NCI-H526 (cell line): ENCODE results near the gene BASP1.

Experiments
- DNase-seq, 2 experiments: peaks; one replicate each; lab custom pipeline; 2025; lab: John Stamatoyannopoulos, UW

Gene BASP1, protein sequence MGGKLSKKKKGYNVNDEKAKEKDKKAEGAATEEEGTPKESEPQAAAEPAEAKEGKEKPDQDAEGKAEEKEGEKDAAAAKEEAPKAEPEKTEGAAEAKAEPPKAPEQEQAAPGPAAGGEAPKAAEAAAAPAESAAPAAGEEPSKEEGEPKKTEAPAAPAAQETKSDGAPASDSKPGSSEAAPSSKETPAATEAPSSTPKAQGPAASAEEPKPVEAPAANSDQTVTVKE

DNA sequence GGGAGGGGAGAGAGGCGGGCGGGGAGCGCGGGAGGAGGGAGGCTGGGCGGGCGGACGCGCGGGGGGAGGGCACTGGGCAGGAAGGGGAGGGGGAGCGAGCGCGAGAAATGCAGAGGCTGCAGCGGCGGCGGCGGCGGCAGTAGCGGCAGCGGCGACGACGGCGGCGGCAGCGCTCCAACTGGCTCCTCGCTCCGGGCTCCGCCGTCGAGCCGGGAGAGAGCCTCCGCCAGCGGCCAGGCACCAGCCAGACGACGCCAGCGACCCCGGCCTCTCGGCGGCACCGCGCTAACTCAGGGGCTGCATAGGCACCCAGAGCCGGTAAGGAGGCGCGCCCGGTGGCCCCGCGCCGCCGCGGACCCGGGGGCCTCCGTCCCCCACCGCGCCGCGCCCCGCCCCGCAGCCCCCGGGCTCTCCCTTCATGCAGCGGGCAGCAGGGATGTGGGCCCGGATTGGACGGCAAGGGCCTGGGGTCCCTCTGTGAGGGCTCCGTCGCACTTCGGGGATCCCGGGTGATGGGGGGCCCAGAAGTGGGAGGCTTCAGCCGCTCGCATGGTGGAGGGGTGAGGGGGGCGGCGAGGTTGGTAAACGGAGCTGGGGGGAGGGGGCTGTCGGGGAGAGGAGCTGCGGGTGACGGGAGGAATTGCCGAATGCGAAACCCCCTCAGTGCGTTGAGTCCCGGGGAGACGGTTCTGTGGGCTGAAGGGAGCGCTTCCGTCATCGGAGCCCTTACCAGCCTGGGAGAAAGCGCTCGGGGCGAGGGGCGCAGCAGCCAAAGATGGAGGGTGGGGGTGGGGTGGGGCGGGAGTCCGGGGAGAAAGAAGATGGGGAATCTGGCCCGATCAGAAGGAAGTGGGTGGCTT, at the start of gene BASP1:
TSS of gene BASP1 (plus strand) at position 139 of the 860 bp plus-strand sequence. CDS start 57,586 bp downstream, outside the sequence.
- peak; percentile 35 to 88 for DNase-seq

DNA sequence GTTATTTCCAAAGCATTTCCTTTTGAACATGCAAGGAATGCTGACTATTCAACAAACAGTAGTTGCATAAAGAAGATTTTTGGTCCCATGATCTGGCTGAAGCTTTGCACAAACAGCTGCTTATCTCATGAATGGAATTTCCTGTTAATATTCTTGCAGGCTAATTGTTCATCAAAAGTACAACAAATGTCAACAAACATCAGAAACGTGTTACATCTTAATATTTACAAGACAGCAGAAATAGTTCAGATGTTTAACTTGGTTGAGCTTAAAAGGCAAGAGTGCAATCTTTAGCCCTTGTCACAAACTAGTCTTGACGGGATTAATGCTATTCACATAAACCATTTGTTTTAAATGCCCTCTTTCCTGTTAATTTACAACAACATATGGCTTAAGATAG, 47.9 kb upstream of the BASP1 start:
- no peak for DNase-seq

DNA sequence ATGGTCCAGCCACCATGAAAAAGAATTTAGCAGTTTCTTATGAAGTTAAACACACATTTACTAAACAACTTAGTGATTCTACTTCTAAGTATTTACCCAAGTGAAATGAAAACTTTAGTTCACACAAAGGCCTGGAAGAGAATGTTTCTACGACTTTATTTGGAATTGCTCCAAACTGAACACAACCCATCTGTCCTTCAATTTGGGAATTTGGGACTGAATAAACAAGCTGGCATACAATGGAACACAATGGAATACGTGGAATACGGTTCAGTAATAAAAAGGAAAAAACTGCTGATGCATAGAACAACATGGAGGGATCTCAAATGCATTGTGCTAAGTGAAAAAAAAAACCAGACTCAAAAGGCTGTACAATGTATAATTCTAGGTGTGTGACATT, 44.6 kb upstream of the BASP1 start:
- no peak for DNase-seq

DNA sequence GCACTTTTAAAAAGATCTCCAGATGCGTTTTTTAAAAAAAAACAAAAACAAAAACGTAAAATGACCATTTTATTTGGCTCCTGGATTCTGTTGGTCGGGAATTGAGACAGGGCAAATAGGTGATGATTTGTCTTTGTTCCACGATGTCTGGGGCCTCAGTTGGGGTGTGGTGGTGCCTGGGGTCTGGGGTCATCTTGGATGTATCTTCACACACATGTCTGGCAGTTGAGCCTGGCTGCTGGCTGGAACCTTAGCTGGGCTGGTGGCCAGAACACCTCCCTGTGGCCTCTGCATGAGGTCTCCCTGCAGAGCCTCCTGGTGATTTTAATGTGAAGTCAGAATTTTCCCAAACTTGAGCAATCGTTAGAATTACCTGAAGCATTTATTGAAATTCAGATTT, 42.5 kb upstream of the BASP1 start:
- no peak for DNase-seq

DNA sequence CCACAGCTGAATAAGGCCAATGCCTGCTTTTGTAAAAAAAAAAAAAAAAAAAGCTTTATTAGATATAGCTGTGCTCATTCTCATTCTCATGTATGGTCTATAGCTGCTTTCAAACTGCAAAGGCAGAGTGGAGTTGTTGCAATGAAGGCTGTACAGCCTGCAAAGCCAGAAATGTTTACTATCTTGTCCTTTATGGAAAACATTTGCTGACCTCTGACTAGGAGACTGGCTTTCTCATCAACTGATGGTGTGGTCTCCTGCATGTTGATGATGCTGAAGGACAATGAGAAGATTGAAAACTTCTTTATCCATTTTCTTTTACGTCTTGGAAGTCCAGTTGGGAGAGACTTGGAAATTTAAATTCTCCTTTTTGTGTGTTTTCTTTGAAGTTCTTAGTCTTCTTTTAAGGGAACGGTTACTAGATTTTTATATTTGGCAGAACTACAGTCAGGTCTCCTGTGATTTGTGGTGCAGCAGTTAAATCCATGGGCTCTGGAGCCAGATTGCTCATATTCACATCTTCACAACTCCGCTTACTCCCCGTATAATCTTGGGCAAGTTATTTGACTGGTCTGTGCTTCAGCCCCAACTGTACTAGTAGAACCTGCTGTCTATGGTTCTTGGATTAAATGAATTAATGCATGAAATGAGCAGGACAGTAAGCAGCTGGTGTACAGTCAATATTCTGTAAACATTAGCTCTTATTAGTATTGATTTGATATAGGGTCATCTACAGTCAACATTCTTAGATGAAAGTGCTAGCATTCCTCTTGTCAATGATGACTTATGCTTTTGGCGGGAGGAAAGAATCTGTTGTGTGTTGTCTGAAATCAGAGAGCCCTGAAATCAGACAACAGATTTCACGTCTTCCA, 39.7 kb upstream of the BASP1 start:
- DNase-seq, result no peak

DNA sequence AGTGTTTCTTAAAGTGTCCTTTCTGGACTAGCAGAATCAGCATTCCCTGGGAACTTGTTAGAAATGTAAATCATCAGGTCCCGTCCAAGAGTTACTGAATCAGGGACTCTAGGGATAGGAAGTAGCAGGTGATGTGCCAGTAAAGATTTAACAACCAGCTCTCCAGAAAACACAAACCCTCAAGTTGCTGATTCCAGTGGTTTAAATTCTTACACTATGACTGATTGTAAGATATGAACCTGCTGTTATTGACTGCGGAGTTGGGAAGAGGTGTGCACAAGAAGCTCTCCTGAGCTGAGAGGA, 39.1 kb upstream of the BASP1 start:
- DNase-seq, result no peak

DNA sequence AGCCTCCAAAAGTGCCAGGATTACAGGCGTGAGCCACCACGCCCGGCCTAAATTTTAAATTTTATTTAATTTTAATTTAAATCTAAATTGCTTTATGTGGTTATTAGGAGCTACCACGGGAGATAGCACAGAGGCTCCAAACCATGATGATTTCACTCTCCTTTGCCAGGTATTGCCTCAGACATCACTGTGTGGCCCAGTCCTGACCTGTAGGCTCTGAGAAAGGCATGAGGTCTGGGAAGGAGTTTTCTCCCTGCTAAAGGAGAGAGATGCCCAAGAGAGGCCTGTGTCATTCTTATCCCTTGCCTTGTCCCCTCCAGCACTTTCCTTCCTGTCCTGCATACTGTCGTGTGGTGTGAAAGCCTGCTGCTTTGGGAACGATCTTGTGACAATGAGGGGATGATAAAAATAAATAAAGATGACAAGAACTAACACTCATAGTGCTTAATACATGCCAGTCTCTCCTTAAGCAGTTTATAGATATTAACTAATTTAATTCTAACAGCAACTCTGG, 37.0 kb upstream of the BASP1 start:
- DNase-seq, result no peak

DNA sequence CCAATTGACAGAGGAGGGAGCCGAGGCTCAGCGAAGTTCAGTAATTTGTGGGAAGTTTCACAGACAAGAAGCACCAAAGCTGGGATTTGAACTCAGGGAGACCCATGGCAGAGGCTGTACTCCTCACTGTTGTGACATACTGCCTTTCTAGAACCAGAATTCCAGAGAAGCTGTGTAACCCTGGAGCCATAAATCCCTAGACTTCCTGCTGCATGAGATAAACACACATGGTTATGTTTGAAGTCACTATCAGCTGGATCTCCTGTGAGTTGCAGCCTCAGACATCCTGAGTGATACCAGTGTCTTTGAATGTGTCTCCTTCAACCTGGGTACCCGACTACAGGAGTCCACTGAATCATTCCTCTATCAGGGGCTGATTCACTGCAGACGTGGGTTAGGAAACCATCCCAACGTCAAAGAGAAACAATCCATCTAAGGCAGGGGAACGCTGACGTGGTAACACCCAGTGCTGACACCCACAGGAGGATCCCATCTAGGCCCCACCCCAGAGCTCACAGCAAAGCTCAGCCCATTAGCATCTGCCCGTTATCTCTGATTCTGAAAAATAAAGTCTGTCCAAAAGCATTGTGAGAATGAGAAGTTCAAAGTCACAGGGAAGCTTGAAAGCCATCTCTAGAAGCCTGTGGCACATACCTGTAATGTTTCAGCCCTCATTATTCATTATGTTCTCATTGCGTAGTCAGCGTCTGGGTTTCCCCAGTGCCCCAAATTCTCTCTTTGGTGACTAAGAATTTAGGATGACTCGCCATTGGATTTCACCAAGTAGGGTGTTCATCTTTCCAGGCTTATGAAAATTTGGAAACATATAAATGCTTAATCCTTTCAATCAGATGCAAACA, 36.3 kb upstream of the BASP1 start:
- no peak for DNase-seq

DNA sequence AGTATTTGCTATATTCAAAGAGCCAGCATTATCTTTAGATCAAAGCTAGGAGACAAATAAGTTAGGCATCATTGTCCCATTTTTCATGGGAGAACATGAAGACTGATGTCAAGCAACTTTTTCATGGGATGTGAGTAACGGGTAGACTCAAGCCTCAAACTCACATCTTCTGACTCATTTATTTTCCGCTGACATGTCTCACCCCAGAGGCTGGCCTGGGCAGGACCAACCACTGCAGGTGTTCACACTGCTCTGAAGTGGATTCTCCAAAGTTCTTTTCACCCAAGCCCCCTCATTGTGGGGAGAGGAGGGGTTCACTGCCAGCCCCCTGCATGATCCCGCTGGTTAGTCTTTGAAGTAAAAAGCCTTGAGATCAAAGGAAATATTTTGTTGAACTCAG, 34.9 kb upstream of the BASP1 start:
- no peak for DNase-seq

DNA sequence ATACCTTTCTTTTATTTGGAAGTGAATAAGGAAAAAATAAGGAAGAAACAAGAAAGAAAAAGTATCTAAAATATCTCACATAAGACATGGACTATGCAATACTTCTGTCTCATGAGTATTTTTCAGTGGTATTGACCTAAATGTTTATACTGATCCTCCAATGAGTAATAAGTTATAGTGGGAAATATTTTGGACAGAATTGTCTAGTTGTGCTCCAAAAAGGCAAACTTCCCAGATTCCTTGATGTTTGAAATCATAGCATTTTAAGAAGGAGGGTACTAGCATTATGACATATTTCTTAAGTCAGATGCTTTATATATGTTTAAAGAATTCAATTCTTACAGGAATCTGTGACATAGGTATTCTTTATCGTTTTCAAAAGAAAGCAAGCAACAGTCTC, 34.5 kb upstream of the BASP1 start:
- DNase-seq, result no peak

DNA sequence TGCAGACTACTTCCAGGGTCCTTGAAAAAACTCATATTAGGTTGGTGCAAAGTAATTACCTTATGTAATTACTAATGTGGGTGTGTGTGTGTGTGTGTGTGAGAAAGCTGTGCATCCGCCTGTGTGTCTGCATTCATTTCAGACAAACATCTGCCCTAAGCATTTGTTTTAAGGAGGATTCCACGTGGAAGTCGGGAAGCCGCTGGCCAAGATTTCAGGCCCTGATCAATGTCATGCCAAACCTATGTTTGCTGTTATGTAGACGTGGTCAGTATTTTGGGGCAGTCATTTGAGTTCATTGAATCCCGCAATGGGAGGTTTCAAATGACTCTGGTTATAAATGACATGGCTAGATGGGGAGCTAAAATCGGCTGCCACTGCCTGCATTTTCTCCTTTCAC, 33.6 kb upstream of the BASP1 start:
- no peak for DNase-seq

DNA sequence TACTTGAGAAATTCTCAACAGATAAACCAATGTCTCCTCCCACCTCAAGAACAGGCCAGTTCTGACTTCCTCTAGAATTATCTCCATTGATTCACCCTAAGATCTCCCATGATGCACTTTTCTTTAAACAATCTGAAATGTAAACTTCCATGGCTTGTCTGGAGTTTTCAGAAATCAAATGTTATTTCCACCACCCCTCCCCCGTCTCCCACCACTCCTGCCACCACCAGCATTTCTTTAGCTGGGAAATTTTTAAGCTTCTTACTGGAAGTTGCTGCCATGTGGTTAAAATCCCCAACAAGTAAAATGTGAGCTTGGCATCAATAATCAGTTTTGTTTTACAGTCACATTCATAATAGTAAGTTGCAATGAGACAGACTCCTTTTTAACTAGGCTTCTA, 32.8 kb upstream of the BASP1 start:
- no peak for DNase-seq

DNA sequence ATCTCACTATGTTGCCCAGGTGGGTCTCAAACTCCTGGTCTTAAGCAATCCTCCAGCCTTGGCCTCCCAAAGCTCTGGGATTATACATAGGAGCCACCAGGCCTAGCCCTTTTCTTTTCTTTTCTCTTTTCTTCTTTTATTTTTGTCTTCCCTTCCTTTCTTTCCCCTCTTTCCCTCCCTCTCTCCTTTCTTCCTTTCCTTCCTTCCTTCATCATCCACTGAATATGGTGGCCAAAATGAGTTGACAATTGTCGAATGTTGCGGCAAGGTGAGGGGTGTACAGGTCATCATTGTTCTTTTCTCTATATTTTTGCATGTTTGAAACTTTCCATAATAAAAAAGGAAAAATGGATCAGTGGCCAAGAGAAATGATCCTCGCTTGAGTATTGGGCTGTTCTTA, 32.1 kb upstream of the BASP1 start:
- DNase-seq, result no peak

DNA sequence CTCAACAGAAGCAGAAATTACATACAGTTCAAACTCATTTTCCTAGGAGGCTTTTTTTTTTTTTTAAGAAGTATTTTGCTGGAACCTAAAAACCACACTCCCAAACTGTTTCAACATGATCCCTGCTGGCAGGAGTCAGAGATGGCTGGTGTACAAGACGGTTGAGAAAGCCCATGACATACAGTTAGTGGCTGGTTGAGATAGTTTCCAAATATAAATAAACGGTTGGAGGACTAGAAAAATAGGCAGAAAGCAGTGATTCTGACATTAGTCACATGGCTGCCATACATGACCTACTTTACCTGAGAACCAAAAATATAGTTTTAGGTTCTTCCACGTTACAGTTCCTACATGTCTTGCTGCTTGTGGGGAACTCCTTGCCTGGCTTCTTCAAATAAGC, 31.7 kb upstream of the BASP1 start:
- no peak for DNase-seq

DNA sequence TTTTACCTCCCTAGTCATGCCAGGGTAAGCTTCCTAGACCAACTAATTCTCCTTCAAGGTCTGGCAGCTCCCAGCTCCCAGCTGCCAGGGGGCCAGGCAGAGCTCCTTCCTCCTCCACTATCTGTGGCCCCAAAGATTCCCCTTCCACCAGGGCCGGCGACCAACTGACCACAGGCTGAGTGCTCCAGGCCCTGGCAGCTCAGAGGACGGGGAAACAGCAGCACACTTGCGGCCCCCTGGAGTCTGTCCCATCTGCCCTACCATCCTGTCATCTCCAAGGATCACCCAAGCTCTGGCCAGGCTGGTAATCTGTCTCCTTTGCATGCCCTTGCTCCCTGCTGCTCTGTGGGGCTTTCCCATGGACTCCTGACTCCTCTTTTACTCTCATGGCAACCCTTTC, 31.2 kb upstream of the BASP1 start:
- no peak for DNase-seq

DNA sequence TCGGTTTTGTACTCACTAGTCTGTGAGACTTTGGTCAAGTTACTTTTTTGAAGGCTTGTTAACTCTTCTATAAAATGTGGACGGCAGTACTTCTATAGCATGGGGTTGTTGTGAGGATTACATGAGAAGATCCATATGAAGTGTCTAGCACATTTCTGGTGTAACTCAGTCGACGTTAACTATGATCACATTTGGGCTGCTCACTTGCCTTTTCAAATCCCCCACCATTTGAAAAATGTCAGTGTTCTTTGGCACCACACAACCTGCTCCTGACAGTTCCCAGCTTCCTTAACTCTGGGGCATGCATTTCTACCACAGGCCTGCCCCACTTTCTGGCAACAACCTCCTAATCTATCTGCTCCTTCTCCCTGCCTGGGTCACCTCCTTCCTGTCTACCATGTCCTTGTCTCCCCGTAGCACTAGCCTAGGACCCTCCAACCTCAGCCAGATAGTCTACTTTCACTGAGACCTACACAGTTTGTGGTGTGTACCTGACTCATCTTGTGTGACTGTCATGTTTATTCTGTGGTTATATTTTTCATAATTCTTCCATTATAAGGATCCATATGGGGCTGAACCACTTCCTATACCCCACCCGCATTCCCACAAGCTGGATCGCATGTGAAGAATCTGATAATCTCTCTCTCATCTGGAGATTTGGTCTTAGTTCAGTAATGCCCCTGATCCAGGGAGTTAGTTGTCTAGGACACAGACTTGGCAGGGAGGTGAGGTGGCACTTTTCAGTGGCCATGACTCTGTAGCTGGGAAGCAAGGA, 30.2 kb upstream of the BASP1 start:
- DNase-seq, result no peak

DNA sequence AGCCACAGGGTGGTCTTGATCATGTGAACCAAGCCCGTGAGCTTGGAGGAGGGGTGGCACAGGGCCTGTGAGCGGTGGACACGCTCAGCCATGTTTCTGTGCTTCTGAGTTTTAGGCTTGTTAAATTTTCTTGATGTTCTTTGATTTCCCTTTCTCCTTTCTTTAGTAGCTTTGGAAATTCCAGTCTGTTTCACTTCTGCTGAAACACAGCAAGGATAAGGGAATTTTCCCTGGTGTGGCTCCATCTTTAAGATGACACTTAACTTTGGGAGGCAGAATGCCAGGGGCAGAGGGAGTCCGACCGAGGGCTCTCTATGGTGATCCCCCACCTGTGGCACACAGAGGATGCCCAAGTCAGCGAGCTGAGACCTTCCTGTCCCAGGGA, 29.7 kb upstream of the BASP1 start:
- DNase-seq, result no peak

DNA sequence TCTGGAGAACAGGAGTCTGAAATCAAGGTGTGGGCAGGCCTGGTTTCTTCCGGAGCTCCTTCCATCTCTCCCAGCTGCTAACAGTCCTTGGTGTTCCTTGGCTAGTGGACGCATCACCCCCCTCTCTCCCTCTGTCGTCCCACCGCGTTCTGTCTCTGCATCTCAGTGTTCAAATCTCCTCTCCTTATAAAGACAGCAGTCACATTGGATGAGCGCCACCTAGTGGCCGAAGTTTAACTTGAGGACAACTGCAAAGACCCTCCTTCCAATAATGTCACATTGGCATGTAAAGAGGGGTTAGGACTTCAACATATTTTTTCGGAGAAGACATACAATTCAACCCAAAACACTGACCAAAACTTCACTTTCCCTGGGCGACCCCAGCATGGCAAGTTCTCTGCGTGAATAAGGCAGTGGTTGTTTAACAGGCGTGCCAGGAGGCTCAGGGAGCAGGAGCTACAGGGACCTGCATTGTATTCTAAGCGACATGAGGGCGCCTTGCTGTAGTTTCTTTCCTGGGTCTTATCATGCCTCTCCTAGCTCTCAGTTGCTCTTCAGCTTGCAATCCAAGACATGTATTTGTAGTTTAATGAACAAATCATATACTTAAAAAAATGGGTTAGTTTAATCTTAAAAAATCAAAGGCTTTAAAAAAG, 27.9 kb upstream of the BASP1 start:
- DNase-seq, result peak; percentile 77 to 93

DNA sequence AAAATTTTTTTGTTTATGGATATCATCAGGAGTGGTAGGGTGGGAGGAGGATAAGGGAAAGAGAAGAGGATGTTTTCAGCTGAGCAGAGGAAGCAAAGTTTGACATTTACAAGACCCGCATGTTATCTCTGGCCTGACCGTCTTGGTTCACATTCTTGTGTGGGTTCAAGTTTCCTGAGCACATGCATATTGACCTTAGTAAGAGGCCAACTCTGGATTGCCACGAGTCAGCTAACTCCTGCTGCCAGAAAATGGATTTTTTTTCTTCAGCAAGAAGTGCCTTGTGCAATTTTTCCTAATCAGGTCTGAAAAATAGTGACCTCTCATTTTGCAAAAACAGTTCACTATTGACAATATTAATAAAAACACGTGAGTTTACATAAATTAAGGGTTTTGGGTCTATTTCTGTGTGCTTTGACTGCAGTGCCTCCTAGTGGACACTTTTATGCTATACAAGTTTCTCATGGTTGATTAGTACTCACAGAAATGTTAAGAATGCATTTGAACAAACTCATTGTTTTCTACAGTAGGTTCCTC, 27.1 kb upstream of the BASP1 start:
- DNase-seq, result peak; percentile 47 to 61

DNA sequence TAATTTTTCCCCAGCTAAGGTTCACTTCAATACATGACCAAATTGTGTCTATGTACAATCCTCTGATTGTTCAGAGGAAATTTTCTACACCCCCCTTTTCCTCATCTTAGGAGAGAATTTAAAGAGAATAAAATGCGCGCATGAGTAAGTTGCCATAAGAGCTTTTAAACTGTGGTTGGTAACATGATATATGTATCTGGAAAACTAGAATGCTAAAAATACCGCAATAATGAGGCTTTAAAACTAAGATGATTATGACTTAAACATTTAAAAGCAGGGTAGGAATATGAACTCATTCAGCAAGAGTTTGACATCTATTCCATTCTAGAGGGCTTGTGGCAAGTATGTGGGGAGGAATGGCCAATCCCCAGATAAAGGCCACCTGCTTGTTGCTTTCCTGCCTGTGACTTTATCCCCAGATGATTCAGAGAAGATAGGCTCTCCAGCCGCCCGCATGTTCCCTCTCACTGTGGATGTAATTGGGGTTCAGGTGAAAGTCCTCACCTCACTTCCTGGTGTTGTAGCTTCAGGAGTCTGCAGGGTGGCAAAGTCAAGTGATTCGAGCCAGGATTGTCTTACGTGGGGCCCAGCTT, 26.5 kb upstream of the BASP1 start:
- DNase-seq, result no peak
